GM21423 (cell line): ENCODE measurements around the gene SLC25A5.
"Not testable (repeated sequence)": the region's sequence is repeated elsewhere in the genome, so short reads cannot be mapped to it uniquely, and the experiment has no call there.

Experiments
- ATAC-seq: cut with Tn5 transposase; IDR thresholded peaks from one replicate; pipeline ENCODE4 v1.9.1; 2021; ENCODE audit warnings: mild to moderate bottlenecking, moderate library complexity; ENCODE audit not compliant: unreplicated experiment

SLC25A5 gene

DNA sequence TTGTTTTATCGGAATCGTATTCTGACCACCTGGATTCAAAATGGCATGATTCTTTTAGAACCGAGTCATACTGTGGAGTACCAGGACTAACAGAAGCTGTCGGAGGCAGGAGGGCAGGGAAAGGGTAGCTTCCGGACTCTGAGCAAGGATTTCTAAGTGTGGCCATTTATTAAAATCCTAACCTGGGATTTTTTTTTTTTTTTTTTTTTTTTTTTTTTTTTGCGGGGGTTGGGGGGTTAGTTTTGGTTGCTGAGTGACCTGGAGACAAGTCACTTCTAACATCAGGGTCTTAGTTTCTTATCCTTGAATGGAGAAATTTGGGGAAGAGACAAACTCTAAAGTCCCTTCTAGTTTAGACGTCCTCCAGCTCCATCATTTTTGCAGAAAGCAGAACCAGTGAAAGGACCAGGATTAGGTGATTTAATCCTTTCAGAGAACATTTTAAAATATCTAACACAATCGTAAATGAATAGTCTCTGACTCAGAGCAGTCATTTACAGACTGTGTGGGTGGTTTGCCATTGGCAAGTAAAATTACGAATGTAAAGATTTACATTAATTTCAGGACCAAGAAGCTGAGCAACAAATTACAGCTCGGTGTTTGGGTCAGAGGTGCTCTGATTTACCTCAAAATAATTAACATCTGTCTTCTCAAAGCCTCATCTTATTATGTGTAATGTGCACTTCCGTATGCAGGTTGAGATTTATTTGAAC is 7.3 kb downstream of the SLC25A5 start:
- ATAC-seq = no peak

GRCh38 chrX:119477812-119478232 is 9.6 kb downstream of the SLC25A5 start:
- no peak for ATAC-seq

DNA sequence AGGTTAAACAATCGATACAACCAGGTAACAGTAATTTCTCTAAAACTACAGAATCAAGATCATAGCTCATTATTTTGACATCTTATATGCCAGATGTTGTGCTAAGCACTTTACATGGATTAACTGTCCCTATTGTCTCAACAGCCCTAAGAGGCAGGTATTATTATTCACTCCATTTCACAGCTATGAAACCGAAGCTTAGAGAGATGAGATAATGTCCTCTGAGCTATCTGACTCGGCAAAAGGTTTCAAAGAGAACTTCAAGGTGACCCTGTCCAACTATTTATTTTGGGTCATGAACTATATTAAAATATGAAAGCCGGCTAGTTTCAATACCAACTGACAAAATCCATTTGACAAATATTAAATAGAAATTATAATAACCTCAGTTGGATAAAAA is 10.3 kb downstream of the SLC25A5 start:
- ATAC-seq = no peak

DNA sequence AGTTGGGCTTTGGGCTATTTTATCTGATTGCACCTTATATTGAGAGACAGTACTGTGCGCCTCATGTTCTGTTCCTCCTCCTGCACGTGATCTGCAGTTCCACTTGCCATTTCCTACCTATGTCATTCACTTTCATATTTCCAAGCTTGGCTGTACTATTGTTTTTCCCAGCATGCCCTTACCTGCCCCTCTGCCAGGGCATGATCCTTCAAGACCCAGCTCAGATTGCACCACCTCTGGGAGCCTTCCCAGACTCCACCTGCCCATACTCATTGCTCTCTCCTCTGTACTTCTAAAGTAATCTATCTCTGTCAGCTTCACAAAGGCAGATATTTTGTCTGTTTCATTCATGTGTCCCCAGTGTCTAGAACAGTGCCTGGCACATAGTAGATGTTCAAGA is 11.6 kb downstream of the SLC25A5 start:
- ATAC-seq = no peak

GRCh38 chrX:119481323-119481801 is 13.1 kb downstream of the SLC25A5 start:
- ATAC-seq = no peak

- no peak for ATAC-seq
These were observed 13.8 kb downstream of the SLC25A5 start for GRCh38 chrX:119482041-119482440.

GRCh38 chrX:119482481-119483480 is 14.5 kb downstream of the SLC25A5 start:
- peak; percentile 74 for ATAC-seq

DNA sequence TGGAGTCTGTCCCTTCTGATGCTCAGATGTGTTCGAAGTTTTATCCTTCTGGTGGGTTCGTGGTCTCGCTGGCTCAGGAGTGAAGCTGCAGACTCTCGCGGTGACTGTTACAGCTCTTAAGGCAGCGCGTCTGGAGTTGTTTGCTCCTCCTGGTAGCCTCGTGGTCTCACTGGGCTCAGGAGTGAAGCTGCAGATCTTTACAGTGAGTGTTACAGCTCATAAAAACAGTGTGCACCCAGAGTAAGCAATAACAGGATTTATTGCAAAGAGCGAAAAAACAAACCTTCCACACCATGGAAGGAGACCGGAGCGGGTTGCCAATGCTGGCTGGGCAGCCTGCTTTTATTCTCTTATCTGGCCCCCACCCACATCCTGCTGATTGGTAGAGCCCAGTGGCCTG is 18.5 kb downstream of the SLC25A5 start:
- no peak for ATAC-seq

- not testable (repeated sequence) for ATAC-seq
These were observed 19.5 kb downstream of the SLC25A5 start for GRCh38 chrX:119487766-119488165.

DNA sequence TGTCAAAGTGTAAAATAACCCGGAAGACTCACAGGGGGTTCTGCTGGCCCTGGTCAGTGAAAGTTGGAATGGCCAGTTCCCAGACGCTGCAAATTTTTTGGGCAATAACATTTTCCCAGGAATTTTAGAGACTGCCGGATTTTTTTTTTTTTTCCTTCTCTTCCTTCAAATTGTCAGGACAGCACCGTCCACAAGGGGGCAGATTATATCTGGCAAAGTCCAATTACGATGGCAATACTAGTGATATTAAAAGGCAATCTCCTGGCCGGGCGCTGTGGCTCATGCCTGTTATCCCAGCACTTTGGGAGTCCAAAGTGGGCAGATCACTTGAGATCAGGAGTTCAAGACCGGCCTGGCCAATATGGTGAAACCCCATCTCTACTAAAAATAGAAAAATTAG is 20.5 kb downstream of the SLC25A5 start:
- ATAC-seq = no peak

DNA sequence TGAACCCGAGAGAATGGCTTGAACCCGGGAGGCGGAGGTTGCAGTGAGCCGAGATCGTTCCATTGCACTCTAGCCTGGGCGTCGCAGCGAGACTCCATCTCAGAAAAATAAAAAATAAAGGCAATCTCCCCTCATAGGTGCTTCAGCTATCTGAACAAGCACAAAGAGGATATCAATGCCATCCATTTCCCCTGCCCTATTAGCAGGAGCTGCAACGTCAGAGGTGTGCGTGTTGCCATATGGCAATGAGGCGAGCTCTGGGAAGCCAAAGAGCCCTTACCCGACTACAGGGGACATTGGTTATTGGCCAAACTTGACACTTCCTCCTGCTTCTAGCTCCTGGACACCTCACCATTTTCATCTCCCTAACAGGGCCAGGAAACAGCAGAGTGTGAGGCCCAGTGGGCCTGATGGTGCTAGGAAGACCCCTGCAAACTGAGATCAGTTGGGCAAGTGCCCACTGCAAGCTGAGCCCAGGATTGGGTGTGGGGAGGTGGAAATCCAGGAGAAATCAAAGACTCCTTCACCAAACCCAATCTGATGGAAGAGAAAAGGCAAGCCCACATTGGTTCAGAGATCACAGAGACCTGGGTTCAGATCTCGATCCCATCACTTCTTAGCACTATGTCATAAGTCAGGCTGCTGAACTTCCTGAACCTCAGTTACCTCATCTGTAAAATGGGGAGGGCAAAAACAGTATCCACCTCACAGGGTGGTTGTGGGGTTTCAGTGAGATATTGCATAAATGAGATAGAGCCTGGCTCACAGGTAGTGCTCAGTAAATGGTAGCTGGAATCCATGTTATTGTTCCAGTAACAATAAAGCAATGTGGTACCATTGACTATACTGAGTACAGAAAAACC is 21.2 kb downstream of the SLC25A5 start:
- ATAC-seq = no peak

DNA sequence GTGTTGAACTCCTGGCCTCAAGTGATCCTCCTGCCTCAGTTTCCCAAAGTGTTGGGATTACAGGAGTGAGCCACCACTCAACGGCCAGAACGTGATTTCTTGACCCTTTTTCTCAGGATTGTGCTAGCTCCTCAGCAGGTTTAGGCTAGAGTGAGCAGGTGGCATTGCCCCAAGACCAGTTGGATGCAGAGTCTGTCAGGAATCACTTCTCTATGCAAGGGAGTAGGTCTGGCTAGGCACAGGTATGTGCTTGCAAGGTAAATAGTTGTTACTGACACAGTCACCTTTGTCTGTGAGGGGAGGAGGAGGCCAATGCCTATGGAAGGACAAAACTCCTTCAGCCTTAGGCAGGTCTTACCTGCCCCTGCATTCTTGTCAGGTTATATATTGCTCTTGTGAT is 24.2 kb downstream of the SLC25A5 start:
- ATAC-seq = no peak

DNA sequence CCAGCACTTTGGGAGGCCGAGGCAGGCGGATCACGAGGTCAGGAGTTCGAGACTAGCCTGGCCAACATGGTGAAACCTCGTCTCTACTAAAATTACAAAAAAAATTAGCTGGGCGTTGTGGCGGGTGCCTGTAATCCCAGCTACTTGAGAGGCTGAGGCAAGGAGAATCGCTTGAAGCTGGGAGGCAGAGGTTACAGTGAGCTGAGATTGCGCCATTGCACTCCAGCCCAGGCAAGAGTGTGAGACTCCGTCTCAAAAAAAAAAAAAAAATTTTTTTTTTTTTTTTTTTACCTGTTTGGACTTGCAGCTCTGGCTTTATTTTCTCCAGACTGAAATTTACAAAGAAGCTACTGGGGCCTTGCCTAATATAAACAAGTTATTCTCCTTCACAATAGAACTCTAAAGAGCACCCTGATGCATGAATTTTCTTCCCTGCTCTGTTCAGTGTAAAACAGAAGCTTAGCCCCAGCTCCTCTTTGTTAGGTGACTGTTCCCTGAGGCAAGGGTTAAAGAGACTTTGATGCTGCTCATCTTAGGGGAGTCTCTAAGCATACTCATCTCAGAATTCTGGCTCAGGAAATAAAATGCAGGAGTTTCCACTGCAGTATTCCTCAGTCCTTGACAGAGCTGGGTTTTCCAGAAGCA is 25.7 kb downstream of the SLC25A5 start:
- not testable (repeated sequence) for ATAC-seq

GRCh38 chrX:119495734-119496726 is 27.8 kb downstream of the SLC25A5 start:
- no peak for ATAC-seq

DNA sequence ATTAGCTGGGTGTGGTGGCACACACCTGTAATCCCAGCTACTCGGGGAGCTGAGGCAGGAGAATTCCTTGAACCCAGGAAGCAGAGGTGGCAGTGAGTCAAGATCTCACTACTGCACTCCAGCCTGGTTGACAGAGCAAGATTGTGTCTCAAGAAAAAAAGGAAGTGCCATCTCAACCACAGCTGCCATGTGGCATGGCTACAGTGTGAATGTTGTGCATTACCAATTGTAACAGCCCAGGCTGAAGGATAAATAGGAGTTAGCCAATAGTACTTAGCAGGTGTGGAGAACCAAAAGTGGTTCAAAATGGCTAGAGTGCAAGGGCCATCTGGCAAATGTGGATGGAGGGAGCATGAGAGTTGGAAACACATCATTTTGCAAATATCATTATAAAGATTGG is 28.9 kb downstream of the SLC25A5 start:
- no peak for ATAC-seq

DNA sequence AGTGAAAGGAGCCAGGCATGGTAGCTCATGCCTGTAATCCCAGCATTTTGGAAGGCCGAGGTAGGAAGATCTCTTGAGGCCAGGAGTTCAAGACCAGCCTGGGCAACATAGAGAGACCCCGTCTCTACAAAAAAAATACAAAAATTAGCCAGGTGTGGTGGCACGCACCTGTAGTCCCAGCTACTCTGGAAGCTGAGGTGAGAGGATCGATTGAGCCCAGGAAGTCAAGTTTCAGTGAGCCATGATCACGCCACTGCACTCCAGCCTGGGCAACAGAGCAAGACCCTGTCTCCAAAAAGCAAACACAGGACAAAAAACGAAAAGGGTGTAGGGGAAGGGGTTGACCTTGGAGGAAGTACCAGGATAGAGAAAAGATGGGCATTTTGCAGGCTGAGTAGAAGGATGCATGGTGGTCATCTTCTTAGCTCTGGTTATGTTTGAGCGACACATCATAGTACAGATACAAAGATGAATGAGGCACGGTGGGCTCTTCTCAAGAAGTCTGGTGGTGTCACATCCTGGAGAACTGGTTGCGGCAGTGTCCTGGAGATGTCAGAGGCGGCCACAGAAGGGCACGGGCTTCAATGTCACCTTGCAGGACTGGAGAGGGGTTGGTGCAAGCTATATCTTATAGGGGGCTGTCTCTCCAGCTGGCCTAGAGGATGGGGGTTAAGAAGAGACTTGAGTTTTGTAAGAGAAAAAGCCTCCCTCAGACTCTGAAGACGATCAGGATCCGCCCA is 32.0 kb downstream of the SLC25A5 start:
- no peak for ATAC-seq

DNA sequence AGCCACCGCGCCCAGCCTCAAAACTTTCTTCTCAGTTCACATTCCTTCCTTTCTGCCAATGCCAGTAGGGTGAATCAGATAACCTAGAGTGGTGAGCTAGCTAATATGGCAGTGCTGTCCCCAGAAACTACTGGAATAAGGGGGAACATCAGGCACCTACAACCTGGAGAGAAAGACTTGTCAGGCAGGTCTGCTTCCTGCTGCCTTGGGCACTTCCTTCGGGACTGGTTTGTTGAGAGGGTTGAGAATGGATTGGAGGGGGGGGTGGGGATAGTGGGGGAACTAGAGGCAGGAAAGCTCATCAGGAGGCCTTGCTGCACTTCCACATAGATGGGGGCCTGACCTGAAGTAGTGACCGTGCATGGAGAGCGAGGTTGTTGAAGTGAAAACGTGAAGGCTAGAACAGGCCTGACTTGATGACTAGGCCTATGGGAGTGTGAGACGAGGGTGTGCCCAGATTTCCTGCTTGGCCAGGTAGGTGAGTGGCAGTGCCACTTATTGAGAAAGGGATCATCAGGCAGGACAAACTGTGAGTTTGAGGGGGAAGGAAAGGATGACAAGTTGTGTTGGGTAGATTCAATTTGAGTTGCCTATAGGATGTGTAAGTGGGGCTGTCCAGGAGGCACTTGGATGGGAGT is 33.4 kb downstream of the SLC25A5 start:
- ATAC-seq = no peak
